HEK293 (cell line): ENCODE measurements around the gene STK11.

Experiments
- CTCF ChIA-PET: fragments of 350-600 bp; formaldehyde crosslinking; extraction: SDS; loops from one replicate; lab custom pipeline; 2021; ENCODE audit warnings: antibody characterized with exemption; lab: Yijun Ruan, JAX
- POLR2A ChIA-PET: fragments of 300-600 bp; formaldehyde crosslinking; extraction: SDS; loops from one replicate; lab custom pipeline; 2020; ENCODE audit warnings: antibody characterized with exemption, inconsistent platforms; lab: Yijun Ruan, JAX
- H3K27ac ChIP-seq: fragments of 200-500 bp; sonication (Bioruptor generic); 2 replicates; pipeline ENCODE4 v1.5.1; 2014; ENCODE audit warnings: low read depth, low read length, control low read depth, inconsistent platforms; ENCODE audit errors: extremely low read depth
- H3K36me3 ChIP-seq, 2 experiments: fragments of 200-500 bp in 1 of 2; sonication (Bioruptor generic) in 1 of 2; 1 replicate in 1 of 2; 2 replicates in 1 of 2; pipeline ENCODE4 v1.5.1; 2014 to 2017; ENCODE audit warnings: inconsistent platforms in 2 of 2, low read length in 2 of 2; ENCODE audit not compliant: control insufficient read depth in 2 of 2, insufficient read depth in 1 of 2
- H3K4me1 ChIP-seq: fragments of 200-500 bp; sonication (Bioruptor generic); 2 replicates; pipeline ENCODE4 v1.5.1; 2014; ENCODE audit warnings: mild to moderate bottlenecking, low read length, inconsistent platforms; ENCODE audit not compliant: control insufficient read depth, insufficient read depth
- H3K4me3 ChIP-seq: 2 replicates; pipeline ENCODE4 v1.5.1; 2011; ENCODE audit warnings: low read depth, mild to moderate bottlenecking, control low read depth, low read length, moderate library complexity
- H3K9me3 ChIP-seq: fragments of 200-500 bp; sonication (Bioruptor generic); 2 replicates; pipeline ENCODE4 v1.5.1; 2014; ENCODE audit warnings: low read depth, low read length, inconsistent platforms; ENCODE audit not compliant: control insufficient read depth, insufficient read depth
- EGR2 ChIP-seq: fragments of 450-650 bp; formaldehyde crosslinking; IDR thresholded peaks from 2 replicates; pipeline ENCODE4 v1.5.1; 2016; ENCODE audit warnings: low read depth, missing biosample characterization, missing genetic modification characterization
- HIC1 ChIP-seq: fragments of 450-650 bp; formaldehyde crosslinking; IDR thresholded peaks from 2 replicates; pipeline ENCODE4 v1.5.1; 2016; ENCODE audit warnings: missing biosample characterization, missing genetic modification characterization
- PRDM2 ChIP-seq: fragments of 450-650 bp; formaldehyde crosslinking; IDR thresholded peaks from 2 replicates; pipeline ENCODE4 v1.5.1; 2016; ENCODE audit warnings: missing biosample characterization, missing genetic modification characterization, borderline replicate concordance
- ZFHX2 ChIP-seq: fragments of 450-650 bp; formaldehyde crosslinking; conservative IDR thresholded peaks from 2 replicates; pipeline ENCODE4 v1.5.1; 2016; ENCODE audit warnings: missing biosample characterization, missing genetic modification characterization
- ZFP69B ChIP-seq: fragments of 450-650 bp; formaldehyde crosslinking; IDR thresholded peaks from 2 replicates; pipeline ENCODE4 v1.5.1; 2016; ENCODE audit warnings: missing biosample characterization, missing genetic modification characterization
- ZNF350 ChIP-seq: fragments of 450-650 bp; formaldehyde crosslinking; IDR thresholded peaks from 2 replicates; pipeline ENCODE4 v1.5.0; 2017; ENCODE audit warnings: missing biosample characterization, mild to moderate bottlenecking, missing genetic modification characterization
- ZNF596 ChIP-seq: fragments of 450-650 bp; IDR thresholded peaks from 2 replicates; pipeline ENCODE4 v1.5.0; 2018; ENCODE audit warnings: missing biosample characterization, mild to moderate bottlenecking, missing genetic modification characterization, moderate library complexity
- ZNF600 ChIP-seq: fragments of 450-650 bp; formaldehyde crosslinking; IDR thresholded peaks from 2 replicates; pipeline ENCODE4 v1.5.1; 2016; ENCODE audit warnings: missing biosample characterization, missing genetic modification characterization
- ZNF747 ChIP-seq: fragments of 450-650 bp; formaldehyde crosslinking; IDR thresholded peaks from 2 replicates; pipeline ENCODE4 v1.5.1; 2016; ENCODE audit warnings: missing biosample characterization, missing genetic modification characterization
- ZNF792 ChIP-seq: fragments of 450-650 bp; formaldehyde crosslinking; IDR thresholded peaks from 2 replicates; pipeline ENCODE4 v1.5.1; 2016; ENCODE audit warnings: missing biosample characterization, missing genetic modification characterization
- TF ChIP-seq, protein P1 (sequence below): fragments of 450-650 bp; formaldehyde crosslinking; IDR thresholded peaks from 2 replicates; pipeline ENCODE4 v1.5.1; 2016; ENCODE audit warnings: missing biosample characterization, missing genetic modification characterization
- TF ChIP-seq, protein P2 (sequence below): fragments of 450-650 bp; formaldehyde crosslinking; IDR thresholded peaks from 2 replicates; pipeline ENCODE4 v1.5.1; 2016; ENCODE audit warnings: missing biosample characterization, missing genetic modification characterization
- TF ChIP-seq, protein P3 (sequence below): fragments of 450-650 bp; formaldehyde crosslinking; IDR thresholded peaks from 2 replicates; pipeline ENCODE4 v1.5.1; 2016; ENCODE audit warnings: missing biosample characterization, missing genetic modification characterization

STK11 gene

DNA sequence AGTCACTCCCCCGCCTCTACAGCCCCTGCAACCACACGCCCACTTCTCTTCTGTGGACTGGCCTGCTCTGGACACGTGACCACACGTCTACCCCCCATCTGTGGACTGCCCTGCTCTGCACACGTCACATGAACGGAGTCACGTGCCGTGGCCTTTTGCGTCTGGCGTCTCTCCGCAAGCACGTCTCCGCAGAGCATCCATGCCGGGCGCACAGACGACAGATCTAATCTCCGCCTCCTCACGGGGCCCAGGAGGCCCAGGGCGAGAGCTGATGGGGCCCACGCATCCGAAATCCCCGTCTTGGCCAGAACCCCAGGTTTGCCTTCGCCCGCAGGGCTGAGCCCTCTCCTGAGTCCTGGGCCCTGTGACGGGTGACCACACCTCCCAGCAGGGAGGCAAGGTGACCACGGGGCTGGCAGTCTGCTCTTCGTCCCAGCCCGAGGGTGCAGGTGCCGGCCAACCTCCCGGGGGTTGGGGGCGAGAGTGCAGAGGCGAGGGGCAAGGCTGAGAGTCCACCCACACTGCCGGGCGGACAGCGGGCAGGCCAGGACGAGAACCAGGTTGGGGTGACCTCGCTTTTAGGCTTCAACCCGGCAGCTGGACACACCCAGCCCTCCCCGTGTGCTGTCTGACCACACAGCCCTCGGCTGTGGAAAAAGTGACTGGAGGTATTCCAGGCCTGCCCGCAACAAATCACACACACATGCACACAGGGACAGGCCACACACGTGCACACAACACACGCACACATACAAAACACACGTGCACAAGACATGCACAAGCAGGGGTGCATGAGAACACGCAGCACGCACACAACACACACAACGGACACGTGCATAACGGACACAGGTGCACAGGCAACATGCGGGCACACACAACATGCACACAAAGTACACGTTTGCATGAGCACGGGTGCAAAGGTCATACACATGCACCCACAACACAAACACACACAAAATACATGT is 35.4 kb upstream of the STK11 start:
- 0 out of 2 replicates have a peak overlapping the region, but pooled peaks have one; percentile 7 for H3K27ac ChIP-seq
- H3K36me3 ChIP-seq: peaks cover 0 to 9% of the 10 kb centered on the region in 2 experiments; a peak in 1 of 3 replicates
- ChIA-PET POLR2A (interaction anchor here (0.6 kb wide), 1 partner anchor 9 kb away, joined by 3 read pairs; no protein-coding TSS in a partner anchor), CTCF (no interaction called here)
- no peak for TF ChIP-seq ZNF596 (tag by site-specific recombination)
- no peak for TF ChIP-seq ZNF747 (tag by site-specific recombination)
- no peak for TF ChIP-seq ZNF792 (tag by site-specific recombination)
- TF ChIP-seq, protein P1, sequence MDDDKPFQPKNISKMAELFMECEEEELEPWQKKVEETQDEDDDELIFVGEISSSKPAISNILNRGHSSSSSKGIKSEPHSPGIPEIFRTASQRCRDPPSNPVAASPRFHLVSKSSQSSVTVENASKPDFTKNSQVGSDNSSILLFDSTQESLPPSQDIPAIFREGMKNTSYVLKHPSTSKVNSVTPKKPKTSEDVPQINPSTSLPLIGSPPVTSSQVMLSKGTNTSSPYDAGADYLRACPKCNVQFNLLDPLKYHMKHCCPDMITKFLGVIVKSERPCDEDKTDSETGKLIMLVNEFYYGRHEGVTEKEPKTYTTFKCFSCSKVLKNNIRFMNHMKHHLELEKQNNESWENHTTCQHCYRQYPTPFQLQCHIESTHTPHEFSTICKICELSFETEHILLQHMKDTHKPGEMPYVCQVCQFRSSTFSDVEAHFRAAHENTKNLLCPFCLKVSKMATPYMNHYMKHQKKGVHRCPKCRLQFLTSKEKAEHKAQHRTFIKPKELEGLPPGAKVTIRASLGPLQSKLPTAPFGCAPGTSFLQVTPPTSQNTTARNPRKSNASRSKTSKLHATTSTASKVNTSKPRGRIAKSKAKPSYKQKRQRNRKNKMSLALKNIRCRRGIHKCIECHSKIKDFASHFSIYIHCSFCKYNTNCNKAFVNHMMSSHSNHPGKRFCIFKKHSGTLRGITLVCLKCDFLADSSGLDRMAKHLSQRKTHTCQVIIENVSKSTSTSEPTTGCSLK: no peak
- TF ChIP-seq, protein P2, sequence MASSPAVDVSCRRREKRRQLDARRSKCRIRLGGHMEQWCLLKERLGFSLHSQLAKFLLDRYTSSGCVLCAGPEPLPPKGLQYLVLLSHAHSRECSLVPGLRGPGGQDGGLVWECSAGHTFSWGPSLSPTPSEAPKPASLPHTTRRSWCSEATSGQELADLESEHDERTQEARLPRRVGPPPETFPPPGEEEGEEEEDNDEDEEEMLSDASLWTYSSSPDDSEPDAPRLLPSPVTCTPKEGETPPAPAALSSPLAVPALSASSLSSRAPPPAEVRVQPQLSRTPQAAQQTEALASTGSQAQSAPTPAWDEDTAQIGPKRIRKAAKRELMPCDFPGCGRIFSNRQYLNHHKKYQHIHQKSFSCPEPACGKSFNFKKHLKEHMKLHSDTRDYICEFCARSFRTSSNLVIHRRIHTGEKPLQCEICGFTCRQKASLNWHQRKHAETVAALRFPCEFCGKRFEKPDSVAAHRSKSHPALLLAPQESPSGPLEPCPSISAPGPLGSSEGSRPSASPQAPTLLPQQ (tag by site-specific recombination): no peak
- TF ChIP-seq ZNF350 (tag by site-specific recombination): no peak
- peak; percentile 5; the same call in 1 of the 2 replicates for TF ChIP-seq PRDM2 (tag by site-specific recombination)
- TF ChIP-seq, protein P3, sequence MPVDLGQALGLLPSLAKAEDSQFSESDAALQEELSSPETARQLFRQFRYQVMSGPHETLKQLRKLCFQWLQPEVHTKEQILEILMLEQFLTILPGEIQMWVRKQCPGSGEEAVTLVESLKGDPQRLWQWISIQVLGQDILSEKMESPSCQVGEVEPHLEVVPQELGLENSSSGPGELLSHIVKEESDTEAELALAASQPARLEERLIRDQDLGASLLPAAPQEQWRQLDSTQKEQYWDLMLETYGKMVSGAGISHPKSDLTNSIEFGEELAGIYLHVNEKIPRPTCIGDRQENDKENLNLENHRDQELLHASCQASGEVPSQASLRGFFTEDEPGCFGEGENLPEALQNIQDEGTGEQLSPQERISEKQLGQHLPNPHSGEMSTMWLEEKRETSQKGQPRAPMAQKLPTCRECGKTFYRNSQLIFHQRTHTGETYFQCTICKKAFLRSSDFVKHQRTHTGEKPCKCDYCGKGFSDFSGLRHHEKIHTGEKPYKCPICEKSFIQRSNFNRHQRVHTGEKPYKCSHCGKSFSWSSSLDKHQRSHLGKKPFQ (tag by site-specific recombination): no peak
- TF ChIP-seq EGR2: 0 out of 2 replicates have a peak, but pooled peaks have one; percentile 3
- TF ChIP-seq ZFHX2 (tag by site-specific recombination): peak; percentile 25
- TF ChIP-seq ZNF600: peak; percentile 42; the same call in 1 of the 2 replicates
- peak; percentile 9; the same call in 1 of the 2 replicates for TF ChIP-seq HIC1 (tag by site-specific recombination)
- peak; percentile 44; the same call in 1 of the 2 replicates for TF ChIP-seq ZFP69B (tag by site-specific recombination)
- no peak overlapping the region for H3K4me3 ChIP-seq
- H3K9me3 ChIP-seq: no peaks in the 10 kb centered on the region
- H3K4me1 ChIP-seq: peaks cover 4% of the 10 kb centered on the region
